ENCODE results near the gene LVRN. TPM values are rescaled to one million over a fixed set of nuclear protein-coding genes. Genes with fewer than 3 reads are reported as not detected.

LVRN gene
- total and polyA plus RNA-seq, 2 donors from 2014 or later, result not detected

DNA sequence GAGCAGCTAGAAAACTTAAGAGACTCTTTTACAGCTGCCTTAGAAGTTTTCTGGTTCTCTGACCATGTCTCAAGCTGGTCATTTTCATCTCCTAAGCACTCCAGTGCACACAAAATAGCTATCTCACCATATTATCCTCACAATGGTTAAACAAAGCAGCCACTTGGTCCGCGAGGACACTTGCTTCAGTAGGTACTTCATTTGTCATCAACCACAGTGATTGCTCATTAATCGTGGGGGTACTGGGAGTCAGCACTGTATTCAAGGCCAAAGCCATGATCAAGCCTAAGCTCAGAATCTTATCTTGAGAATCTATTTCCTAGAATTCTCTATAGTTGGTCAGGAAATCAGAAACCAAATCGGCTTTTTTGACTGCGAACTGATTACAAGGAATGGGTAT, 72.8 kb downstream of the LVRN start:
- no peak overlapping the region for H3K9ac ChIP-seq (ENCODE audit: low read length in 3 of 3)
- no peak overlapping the region for H3K27ac ChIP-seq (ENCODE audit: low read depth in 2 of 2, low read length in 2 of 2)
- H3K4me1 ChIP-seq (ENCODE audit: control insufficient read depth in 2 of 3, insufficient read depth in 2 of 3, low read depth in 1 of 3, low read length in 3 of 3), result no peaks in the 10 kb centered on the region
- intact Hi-C loops (cut with DNase I), result no loop called here
- H3K36me3 ChIP-seq (ENCODE audit: control insufficient read depth in 2 of 3, insufficient read depth in 3 of 3, low read length in 3 of 3), result no peaks in the 10 kb centered on the region
- H3K9me3 ChIP-seq (ENCODE audit: control insufficient read depth in 2 of 3, insufficient read depth in 1 of 3, low read length in 3 of 3), result no peaks in the 10 kb centered on the region
- H3K4me3 ChIP-seq (ENCODE audit: low read length in 3 of 3), result no peak overlapping the region
- no peak for DNase-seq
- no peaks in the 10 kb centered on the region for H3K27me3 ChIP-seq (ENCODE audit: control insufficient read depth, insufficient read depth, low read length)
- no peak for FAIRE-seq
- TF ChIP-seq, protein P1, sequence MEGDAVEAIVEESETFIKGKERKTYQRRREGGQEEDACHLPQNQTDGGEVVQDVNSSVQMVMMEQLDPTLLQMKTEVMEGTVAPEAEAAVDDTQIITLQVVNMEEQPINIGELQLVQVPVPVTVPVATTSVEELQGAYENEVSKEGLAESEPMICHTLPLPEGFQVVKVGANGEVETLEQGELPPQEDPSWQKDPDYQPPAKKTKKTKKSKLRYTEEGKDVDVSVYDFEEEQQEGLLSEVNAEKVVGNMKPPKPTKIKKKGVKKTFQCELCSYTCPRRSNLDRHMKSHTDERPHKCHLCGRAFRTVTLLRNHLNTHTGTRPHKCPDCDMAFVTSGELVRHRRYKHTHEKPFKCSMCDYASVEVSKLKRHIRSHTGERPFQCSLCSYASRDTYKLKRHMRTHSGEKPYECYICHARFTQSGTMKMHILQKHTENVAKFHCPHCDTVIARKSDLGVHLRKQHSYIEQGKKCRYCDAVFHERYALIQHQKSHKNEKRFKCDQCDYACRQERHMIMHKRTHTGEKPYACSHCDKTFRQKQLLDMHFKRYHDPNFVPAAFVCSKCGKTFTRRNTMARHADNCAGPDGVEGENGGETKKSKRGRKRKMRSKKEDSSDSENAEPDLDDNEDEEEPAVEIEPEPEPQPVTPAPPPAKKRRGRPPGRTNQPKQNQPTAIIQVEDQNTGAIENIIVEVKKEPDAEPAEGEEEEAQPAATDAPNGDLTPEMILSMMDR (IDR thresholded peaks at IDR 0.05; ENCODE audit: borderline replicate concordance, extremely low read depth, insufficient read depth), result no peak

DNA sequence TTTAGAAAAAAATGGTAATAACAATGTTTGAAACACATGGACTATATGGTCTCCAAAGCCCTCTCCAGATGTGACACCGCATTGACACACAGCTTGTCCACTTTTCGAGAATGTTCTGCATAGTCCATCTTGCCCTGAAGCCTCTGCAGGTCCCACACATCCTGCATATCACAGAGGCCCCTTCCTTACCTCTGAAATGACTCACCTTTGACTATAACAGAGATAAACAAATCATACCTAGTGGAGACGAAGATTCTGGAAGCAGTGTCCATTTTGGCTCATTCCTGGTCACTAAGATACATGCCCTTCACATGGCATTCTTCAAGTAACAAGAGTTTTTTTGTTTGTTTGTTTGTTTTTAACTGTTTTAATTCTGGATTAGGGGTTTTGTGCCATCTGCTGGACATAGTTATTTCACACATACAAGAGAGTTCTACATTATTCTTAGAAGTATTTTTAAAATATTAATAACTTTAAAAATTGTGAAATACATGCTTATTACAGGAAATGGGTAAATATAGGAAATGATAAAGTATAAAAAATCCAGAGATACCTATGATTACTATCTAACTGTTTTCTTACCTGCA, 75.1 kb downstream of the LVRN start:
- Histone ChIP-seq H3K4me1 (ENCODE audit: control insufficient read depth in 2 of 3, insufficient read depth in 2 of 3, low read depth in 1 of 3, low read length in 3 of 3) (no peaks in the 10 kb centered on the region), H3K27ac (ENCODE audit: low read depth in 2 of 2, low read length in 2 of 2) (no peak overlapping the region), H3K27me3 (ENCODE audit: control insufficient read depth, insufficient read depth, low read length) (no peaks in the 10 kb centered on the region), H3K9me3 (ENCODE audit: control insufficient read depth in 2 of 3, insufficient read depth in 1 of 3, low read length in 3 of 3) (no peaks in the 10 kb centered on the region), H3K9ac (ENCODE audit: low read length in 3 of 3) (no peak overlapping the region), H3K36me3 (ENCODE audit: control insufficient read depth in 2 of 3, insufficient read depth in 3 of 3, low read length in 3 of 3) (no peaks in the 10 kb centered on the region), H3K4me3 (ENCODE audit: low read length in 3 of 3) (no peak overlapping the region)
- DNase-seq (no peak), FAIRE-seq (no peak)
- intact Hi-C loops (cut with DNase I), result no loop called here
- TF ChIP-seq, protein P1 (IDR thresholded peaks at IDR 0.05; ENCODE audit: borderline replicate concordance, extremely low read depth, insufficient read depth), result no peak

DNA sequence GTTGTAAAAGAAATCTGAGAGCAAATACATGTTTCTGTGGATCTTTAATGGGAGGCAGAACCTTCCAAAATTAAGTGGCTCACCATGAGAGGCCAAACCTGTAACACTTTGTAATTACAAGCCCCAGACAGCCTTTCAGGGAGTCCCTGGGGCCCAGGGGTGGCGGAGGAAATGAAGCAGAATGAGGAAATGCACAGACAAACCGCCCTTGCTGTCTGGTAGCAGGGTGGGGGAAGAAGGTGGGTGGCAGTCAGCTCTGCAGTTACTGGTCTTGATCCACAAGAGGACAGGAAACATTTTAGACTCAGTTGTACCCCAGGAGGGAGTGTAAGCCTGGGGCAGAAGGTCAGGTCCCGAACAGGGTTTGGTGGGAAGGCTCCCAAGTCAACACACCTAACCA, 76.5 kb downstream of the LVRN start:
- Histone ChIP-seq H3K4me3 (ENCODE audit: low read length in 3 of 3) (no peak overlapping the region), H3K27me3 (ENCODE audit: control insufficient read depth, insufficient read depth, low read length) (no peaks in the 10 kb centered on the region), H3K27ac (ENCODE audit: low read depth in 2 of 2, low read length in 2 of 2) (no peak overlapping the region), H3K4me1 (ENCODE audit: control insufficient read depth in 2 of 3, insufficient read depth in 2 of 3, low read depth in 1 of 3, low read length in 3 of 3) (no peaks in the 10 kb centered on the region), H3K9me3 (ENCODE audit: control insufficient read depth in 2 of 3, insufficient read depth in 1 of 3, low read length in 3 of 3) (no peaks in the 10 kb centered on the region), H3K9ac (ENCODE audit: low read length in 3 of 3) (no peak overlapping the region), H3K36me3 (ENCODE audit: control insufficient read depth in 2 of 3, insufficient read depth in 3 of 3, low read length in 3 of 3) (no peaks in the 10 kb centered on the region)
- DNase-seq, result no peak
- no peak for FAIRE-seq
- intact Hi-C loops (cut with DNase I), result no loop called here
- TF ChIP-seq, protein P1 (IDR thresholded peaks at IDR 0.05; ENCODE audit: borderline replicate concordance, extremely low read depth, insufficient read depth), result no peak

DNA sequence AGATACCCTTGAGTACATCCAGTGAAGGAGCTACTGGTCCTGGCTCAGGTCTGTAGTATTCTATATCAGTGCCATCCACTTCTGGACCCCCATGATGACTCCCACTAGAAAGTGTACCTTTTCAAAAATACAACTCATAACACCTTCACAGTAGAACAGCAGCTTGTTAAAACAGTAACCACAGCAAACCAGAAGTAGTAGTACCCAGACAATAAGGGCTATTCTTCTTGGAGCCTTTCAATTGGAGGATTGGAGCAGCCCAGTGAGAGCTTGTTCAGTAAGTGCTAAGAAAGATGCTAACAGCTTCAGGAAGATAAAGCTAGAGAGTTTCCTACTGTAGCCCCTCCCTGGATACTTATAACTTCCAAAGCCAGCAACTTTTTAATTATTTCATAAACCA, 80.1 kb downstream of the LVRN start:
- Histone ChIP-seq H3K36me3 (ENCODE audit: control insufficient read depth in 2 of 3, insufficient read depth in 3 of 3, low read length in 3 of 3) (no peaks in the 10 kb centered on the region), H3K9me3 (ENCODE audit: control insufficient read depth in 2 of 3, insufficient read depth in 1 of 3, low read length in 3 of 3) (no peaks in the 10 kb centered on the region), H3K27me3 (ENCODE audit: control insufficient read depth, insufficient read depth, low read length) (no peaks in the 10 kb centered on the region), H3K27ac (ENCODE audit: low read depth in 2 of 2, low read length in 2 of 2) (no peak overlapping the region), H3K4me1 (ENCODE audit: control insufficient read depth in 2 of 3, insufficient read depth in 2 of 3, low read depth in 1 of 3, low read length in 3 of 3) (no peaks in the 10 kb centered on the region), H3K4me3 (ENCODE audit: low read length in 3 of 3) (no peak overlapping the region), H3K9ac (ENCODE audit: low read length in 3 of 3) (no peak overlapping the region)
- DNase-seq, result no peak
- TF ChIP-seq, protein P1 (IDR thresholded peaks at IDR 0.05; ENCODE audit: borderline replicate concordance, extremely low read depth, insufficient read depth), result no peak
- no peak for FAIRE-seq
- intact Hi-C loops (cut with DNase I), result no loop called here

Measured in kidney (tissue), 14 donors.